NB4 (cell line): Measurements from ENCODE around the gene CCDC60.

ENCODE experiments used
- DNase-seq: peaks from one replicate; pipeline ENCODE4 v3.0.0; 2010; ENCODE audit warnings: low read depth
- H3K4me3 ChIP-seq: one replicate; pipeline ENCODE4 v1.5.1; 2011; ENCODE audit warnings: mild to moderate bottlenecking, low read depth, low read length, moderate library complexity
- MYC ChIP-seq: IDR thresholded peaks from 2 replicates; pipeline ENCODE4 v1.6.1; 2011; ENCODE audit warnings: low read depth, low read length
- POLR2A ChIP-seq: IDR thresholded peaks from 2 replicates; pipeline ENCODE4 v1.6.1; 2011; ENCODE audit warnings: mild to moderate bottlenecking; ENCODE audit not compliant: insufficient read length; ENCODE audit errors: extremely low read depth
- TF ChIP-seq, protein P1 (sequence below): IDR thresholded peaks from 2 replicates; pipeline ENCODE4 v1.6.1; 2011; ENCODE audit warnings: low read depth, low read length
- TF ChIP-seq, protein P2 (sequence below): IDR thresholded peaks from one replicate; pipeline ENCODE4 v1.5.1; 2012; ENCODE audit warnings: low read depth, low read length

The CCDC60 gene

DNA sequence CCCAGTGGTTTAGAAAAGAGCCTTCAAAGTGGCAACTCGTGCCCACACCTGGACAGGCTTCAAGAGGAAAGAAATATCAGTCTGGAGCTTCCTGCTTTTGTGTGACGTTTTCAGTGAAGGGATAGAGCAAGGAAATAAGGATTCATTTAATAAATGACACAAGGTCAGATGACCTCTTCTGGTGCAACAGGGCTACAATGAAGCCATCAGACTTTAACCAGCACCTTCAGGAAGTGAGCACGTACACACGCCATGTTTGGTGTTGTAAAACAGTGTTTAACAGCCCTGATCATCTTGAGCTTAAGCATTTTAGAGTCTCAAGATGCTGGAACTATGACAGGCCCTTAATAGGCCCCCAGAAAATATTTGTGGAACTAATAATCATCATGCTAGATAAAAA lies 59.1 kb downstream of the CCDC60 start:
- DNase-seq = no peak
- H3K4me3 ChIP-seq = no peak overlapping the region
- TF ChIP-seq, protein P1, sequence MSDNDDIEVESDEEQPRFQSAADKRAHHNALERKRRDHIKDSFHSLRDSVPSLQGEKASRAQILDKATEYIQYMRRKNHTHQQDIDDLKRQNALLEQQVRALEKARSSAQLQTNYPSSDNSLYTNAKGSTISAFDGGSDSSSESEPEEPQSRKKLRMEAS = no peak
- TF ChIP-seq MYC = no peak
- no peak for TF ChIP-seq POLR2A
- TF ChIP-seq, protein P2, sequence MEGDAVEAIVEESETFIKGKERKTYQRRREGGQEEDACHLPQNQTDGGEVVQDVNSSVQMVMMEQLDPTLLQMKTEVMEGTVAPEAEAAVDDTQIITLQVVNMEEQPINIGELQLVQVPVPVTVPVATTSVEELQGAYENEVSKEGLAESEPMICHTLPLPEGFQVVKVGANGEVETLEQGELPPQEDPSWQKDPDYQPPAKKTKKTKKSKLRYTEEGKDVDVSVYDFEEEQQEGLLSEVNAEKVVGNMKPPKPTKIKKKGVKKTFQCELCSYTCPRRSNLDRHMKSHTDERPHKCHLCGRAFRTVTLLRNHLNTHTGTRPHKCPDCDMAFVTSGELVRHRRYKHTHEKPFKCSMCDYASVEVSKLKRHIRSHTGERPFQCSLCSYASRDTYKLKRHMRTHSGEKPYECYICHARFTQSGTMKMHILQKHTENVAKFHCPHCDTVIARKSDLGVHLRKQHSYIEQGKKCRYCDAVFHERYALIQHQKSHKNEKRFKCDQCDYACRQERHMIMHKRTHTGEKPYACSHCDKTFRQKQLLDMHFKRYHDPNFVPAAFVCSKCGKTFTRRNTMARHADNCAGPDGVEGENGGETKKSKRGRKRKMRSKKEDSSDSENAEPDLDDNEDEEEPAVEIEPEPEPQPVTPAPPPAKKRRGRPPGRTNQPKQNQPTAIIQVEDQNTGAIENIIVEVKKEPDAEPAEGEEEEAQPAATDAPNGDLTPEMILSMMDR = no peak

DNA sequence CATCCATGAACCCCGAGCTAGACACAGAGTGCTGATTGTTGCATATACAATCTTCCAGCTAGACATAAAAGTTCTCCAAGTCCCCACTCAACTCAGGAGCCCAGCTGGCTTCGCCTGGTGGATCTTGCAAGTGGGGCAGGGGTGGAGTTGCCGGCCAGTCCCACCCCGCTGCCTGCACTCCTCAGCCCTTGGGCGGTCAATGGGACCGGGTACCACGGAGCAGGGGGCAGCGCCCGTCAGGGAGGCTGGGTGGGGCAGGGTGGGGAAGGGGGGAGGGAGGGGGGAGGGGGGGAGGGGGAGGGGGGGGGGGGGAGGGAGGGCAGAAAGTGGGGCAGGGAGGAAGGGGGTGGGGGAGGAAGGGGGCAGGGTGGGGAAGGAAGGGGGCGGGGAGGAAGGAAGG lies 63.0 kb downstream of the CCDC60 start:
- no peak for TF ChIP-seq MYC
- TF ChIP-seq, protein P1 = no peak
- TF ChIP-seq POLR2A = no peak
- TF ChIP-seq, protein P2 = no peak
- DNase-seq = no peak
- no peak overlapping the region for H3K4me3 ChIP-seq

DNA sequence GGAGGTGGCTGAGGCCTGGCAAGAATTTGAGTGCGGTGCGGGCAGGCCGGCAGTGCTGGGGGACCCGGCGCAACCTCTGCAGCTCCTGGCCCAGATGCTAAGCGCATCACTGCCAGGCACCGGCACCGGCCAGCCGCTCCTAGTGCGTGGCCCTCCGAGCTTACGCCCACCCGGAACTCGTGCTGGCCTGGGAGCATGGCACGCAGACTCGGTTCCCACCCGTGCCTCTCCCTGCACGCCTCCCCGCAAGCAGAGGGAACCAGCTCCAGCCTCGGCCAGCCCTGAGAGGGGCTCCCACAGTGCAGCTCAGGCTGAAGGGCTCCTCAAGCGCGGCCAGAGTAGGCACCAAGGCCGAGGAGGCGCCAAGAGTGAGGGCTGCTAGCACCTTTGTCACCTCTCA lies 63.7 kb downstream of the CCDC60 start:
- no peak overlapping the region for H3K4me3 ChIP-seq
- DNase-seq = no peak
- TF ChIP-seq MYC (no peak), POLR2A (no peak)
- TF ChIP-seq, protein P1 = no peak
- TF ChIP-seq, protein P2 = no peak

DNA sequence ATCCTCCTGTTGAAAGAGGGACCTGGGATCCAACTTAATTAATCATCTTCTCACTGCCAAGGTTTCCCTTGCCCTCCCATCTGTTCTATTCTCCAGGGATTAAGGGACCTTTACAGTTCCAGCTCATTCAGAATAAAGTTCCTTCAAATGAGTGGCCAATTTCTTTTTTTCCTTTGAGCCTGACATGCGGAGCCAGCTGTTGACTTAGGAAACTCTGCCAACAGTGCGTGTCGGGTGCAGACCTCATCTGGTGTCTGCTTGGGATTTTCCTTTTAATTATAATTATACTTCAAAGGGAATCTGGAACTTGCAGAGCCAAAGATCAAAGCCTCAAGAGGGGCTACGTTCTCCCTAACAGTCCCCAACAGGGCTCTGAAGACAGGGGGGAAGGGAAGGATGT lies 64.8 kb downstream of the CCDC60 start:
- DNase-seq = no peak

DNA sequence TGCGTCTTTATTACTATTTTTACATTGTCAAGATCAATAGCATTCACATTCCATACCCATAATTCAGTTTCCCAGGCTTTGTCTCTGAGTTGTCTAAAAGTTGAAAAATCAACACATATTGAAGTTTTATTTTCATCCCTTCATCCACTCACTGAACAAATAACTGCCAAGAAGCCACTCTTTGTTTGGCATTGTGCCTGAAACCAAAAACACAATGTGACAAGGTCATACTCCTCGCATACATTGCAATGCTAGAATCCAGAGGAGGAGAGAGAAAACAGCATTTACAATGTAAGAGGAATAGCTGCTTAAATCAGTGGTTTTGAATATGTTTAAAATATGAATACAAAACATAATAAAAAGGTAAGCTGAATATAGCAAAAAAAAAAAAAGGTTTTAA lies 71.8 kb downstream of the CCDC60 start:
- H3K4me3 ChIP-seq = no peak overlapping the region
- TF ChIP-seq, protein P1 = no peak
- DNase-seq = no peak

More for the DNA sequence above, 64.8 kb downstream of the CCDC60 start:
- TF ChIP-seq, protein P1 = no peak
- TF ChIP-seq, protein P2 = no peak
- TF ChIP-seq POLR2A (no peak), MYC (no peak)
- no peak overlapping the region for H3K4me3 ChIP-seq

DNA sequence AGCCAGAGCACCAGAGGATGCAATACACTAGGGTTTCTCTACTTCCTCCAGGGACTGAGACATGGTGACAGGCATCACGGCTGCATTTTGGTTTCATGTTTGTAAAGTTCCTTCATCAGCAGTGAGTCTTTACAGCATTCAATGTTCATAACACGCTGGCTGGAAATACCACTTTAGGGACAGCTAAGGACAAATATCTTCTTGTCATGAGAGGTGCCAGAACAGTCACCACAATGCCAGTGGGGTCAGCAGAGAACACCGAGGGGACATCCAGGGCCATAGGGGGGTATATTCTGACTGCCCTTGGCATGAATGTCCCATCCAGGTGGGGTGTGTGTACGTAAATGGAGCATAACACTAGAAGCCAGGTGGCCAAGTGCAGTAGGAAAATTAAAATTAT lies 72.3 kb downstream of the CCDC60 start:
- no peak overlapping the region for H3K4me3 ChIP-seq
- TF ChIP-seq, protein P2 = no peak
- TF ChIP-seq POLR2A = no peak
- TF ChIP-seq, protein P1 = no peak
- no peak for TF ChIP-seq MYC
- DNase-seq = no peak
